Lower leg skin (tissue), 4 donors: ENCODE data around the gene ARHGEF2. TPM values are rescaled to one million over a fixed set of nuclear protein-coding genes. Genes with fewer than 3 reads are reported as not detected.
A peak's percentile ranks its signal among the peaks of the same experiment; 100 is the strongest.

Experiments
- DNase-seq, 2 donors: peaks; one replicate each; pipeline ENCODE4 v3.0.0-alpha.2; 2019; ENCODE audit warnings: low spot score in 2 of 2
- H3K4me3 ChIP-seq: fragments of 200-600 bp; sonication (generic); 2 replicates; pipeline ENCODE4 v1.5.1; 2017; ENCODE audit warnings: mild to moderate bottlenecking, low read depth; ENCODE audit not compliant: poor library complexity, severe bottlenecking
- CTCF ChIP-seq, 3 donors: fragments of 450-650 bp; IDR thresholded peaks; one replicate each; pipeline ENCODE4 v1.5.1; 2016; ENCODE audit warnings: antibody characterized with exemption in 3 of 3, mild to moderate bottlenecking in 3 of 3, moderate library complexity in 2 of 3
- POLR2A ChIP-seq, 2 donors: fragments of 450-650 bp; IDR thresholded peaks; one replicate each; pipeline ENCODE4 v1.6.1; 2016 to 2017; ENCODE audit warnings: antibody characterized with exemption in 2 of 2, mild to moderate bottlenecking in 1 of 2, moderate library complexity in 1 of 2
- WGBS, 2 donors: methylation state at CpG; one replicate each; pipeline ENCODE4 v1.1.5; 2018; 5-methylcytosine and 5-hydroxymethylcytosine counted together
- intact Hi-C: fragments of 100-400 bp; cut with DNase I; formaldehyde crosslinking; loops from one replicate; pipeline ENCODE4 v1.15.0; 2023; ENCODE audit warnings: low total_unique reads
- total RNA-seq, 4 donors: library from RNA; depleted of rRNA; stranded (reverse); fragments of >200 nt; gene quantifications; one replicate each; pipeline ENCODE4 v1.1.0, GENCODE V29; 2016

Gene ARHGEF2
- total RNA-seq, 4 donors from 2014 or later: 18.7 to 35.5 (median 28.3) TPM

- intact Hi-C loops: no loop called here
Observed at GRCh38 chr1:155938220-155938627, 40.1 kb downstream of the ARHGEF2 start.

GRCh38 chr1:155934936-155935590 is 43.3 kb downstream of the ARHGEF2 start:
- peak in 1 of 2 donors; percentile 80 for DNase-seq
- H3K4me3 ChIP-seq: no peak overlapping the region
- no peak for TF ChIP-seq CTCF (IDR thresholded peaks at IDR 0.05)
- TF ChIP-seq POLR2A (IDR thresholded peaks at IDR 0.05): no peak
- 85 to 86% methylated on average over 24 of the region's 24 CpGs for WGBS, 2 donors
- intact Hi-C loops: no loop called here

More at GRCh38 chr1:155938220-155938627, 40.1 kb downstream of the ARHGEF2 start:
- H3K4me3 ChIP-seq: no peak overlapping the region
- WGBS, 2 donors: 0% methylated on average over 1 of the region's 1 CpG
- DNase-seq: peak in 1 of 2 donors; percentile 32
- no peak for TF ChIP-seq POLR2A (IDR thresholded peaks at IDR 0.05)
- TF ChIP-seq CTCF (IDR thresholded peaks at IDR 0.05): peak in 1 of 3 donors; percentile 20

GRCh38 chr1:155934097-155934935 is 44.0 kb downstream of the ARHGEF2 start, which contains the start of gene KHDC4:
Gene KHDC4 (minus strand): TSS chr1:155934413. CDS start chr1:155934373, 40 bp downstream.
- intact Hi-C loops: no loop called here
- peak within 1 kb of the TSS; percentile 69 for H3K4me3 ChIP-seq
- peak; percentile 97 to 99 for DNase-seq
- WGBS, 2 donors: 1% methylated on average over 48 to 50 of the region's 50 CpGs
- TF ChIP-seq CTCF (IDR thresholded peaks at IDR 0.05) (no peak), POLR2A (IDR thresholded peaks at IDR 0.05) (peak in 1 of 2 donors; percentile 96)

GRCh38 chr1:155933591-155934096 is 44.7 kb downstream of the ARHGEF2 start:
- peak in 1 of 2 donors; percentile 63 for DNase-seq
- peak overlapping the region; percentile 69 for H3K4me3 ChIP-seq
- intact Hi-C loops: no loop called here
- 2% methylated on average over 10 of the region's 10 CpGs for WGBS, 2 donors
- TF ChIP-seq CTCF (IDR thresholded peaks at IDR 0.05) (no peak), POLR2A (IDR thresholded peaks at IDR 0.05) (no peak)

GRCh38 chr1:155932487-155932886 is 45.9 kb downstream of the ARHGEF2 start:
- H3K4me3 ChIP-seq: no peak overlapping the region
- no peak for TF ChIP-seq CTCF (IDR thresholded peaks at IDR 0.05)
- TF ChIP-seq POLR2A (IDR thresholded peaks at IDR 0.05): no peak
- DNase-seq: peak in 1 of 2 donors; percentile 25
- intact Hi-C loops: no loop called here
- WGBS, 2 donors: 73 to 85% methylated on average over 5 of the region's 5 CpGs
